Hepatic stellate cell (primary cell): ENCODE data around the gene KLC3.
"Not testable (repeated sequence)": the region's sequence is repeated elsewhere in the genome, so short reads cannot be mapped to it uniquely, and the experiment has no call there.

Experiments used
- DNase-seq: peaks from one replicate; pipeline ENCODE4 v3.0.0; 2011; ENCODE audit warnings: low spot score

Gene KLC3

GRCh38 chr19:45340232-45340898 is at the start of gene KLC3:
TSS of gene KLC3 (plus strand) at chr19:45340750. CDS start at chr19:45345542, 4,792 bp downstream.
- no peak for DNase-seq

- no peak for DNase-seq
Observed at GRCh38 chr19:45291834-45292233, 48.7 kb upstream of the KLC3 start.

- no peak for DNase-seq
Observed at GRCh38 chr19:45293682-45294081, 46.9 kb upstream of the KLC3 start.

GRCh38 chr19:45294291-45295029 is 46.1 kb upstream of the KLC3 start:
- DNase-seq: no peak

- DNase-seq: no peak
Observed at GRCh38 chr19:45295873-45296272, 44.7 kb upstream of the KLC3 start.

- no peak for DNase-seq
Observed at GRCh38 chr19:45296355-45296754, 44.2 kb upstream of the KLC3 start.

- DNase-seq: no peak
Observed at GRCh38 chr19:45297674-45298073, 42.9 kb upstream of the KLC3 start.

- no peak for DNase-seq
Observed at GRCh38 chr19:45298264-45298663, 42.3 kb upstream of the KLC3 start.

- no peak for DNase-seq
Observed at GRCh38 chr19:45299719-45300118, 40.8 kb upstream of the KLC3 start.

GRCh38 chr19:45302416-45302815 is 38.1 kb upstream of the KLC3 start:
- no peak for DNase-seq

- DNase-seq: no peak
Observed at GRCh38 chr19:45303269-45304060, 37.1 kb upstream of the KLC3 start.

GRCh38 chr19:45304141-45304926 is 36.2 kb upstream of the KLC3 start:
- DNase-seq: no peak

GRCh38 chr19:45305007-45305406 is 35.5 kb upstream of the KLC3 start:
- no peak for DNase-seq

GRCh38 chr19:45305421-45305820 is 35.1 kb upstream of the KLC3 start:
- no peak for DNase-seq

GRCh38 chr19:45306040-45306439 is 34.5 kb upstream of the KLC3 start:
- no peak for DNase-seq

GRCh38 chr19:45306518-45307027 is 34.0 kb upstream of the KLC3 start:
- DNase-seq: no peak

- no peak for DNase-seq
Observed at GRCh38 chr19:45307361-45307760, 33.2 kb upstream of the KLC3 start.

- not testable (repeated sequence) for DNase-seq
Observed at GRCh38 chr19:45309322-45309721, 31.2 kb upstream of the KLC3 start.

GRCh38 chr19:45311621-45312020 is 28.9 kb upstream of the KLC3 start:
- no peak for DNase-seq

- not testable (repeated sequence) for DNase-seq
Observed at GRCh38 chr19:45312285-45312684, 28.3 kb upstream of the KLC3 start.

GRCh38 chr19:45314708-45315245 is 25.8 kb upstream of the KLC3 start:
- no peak for DNase-seq

- no peak for DNase-seq
Observed at GRCh38 chr19:45315304-45315703, 25.2 kb upstream of the KLC3 start.
